G401 (cell line): ENCODE measurements around the gene SLC18A2. TPM values are rescaled to one million over a fixed set of nuclear protein-coding genes. Genes with fewer than 3 reads are reported as not detected.
"Not testable (repeated sequence)": the region's sequence is repeated elsewhere in the genome, so short reads cannot be mapped to it uniquely, and the experiment has no call there.

Experiments
- DNase-seq: peaks from one replicate; pipeline ENCODE4 v3.0.0-alpha.2; 2015; ENCODE audit warnings: low spot score
- in situ Hi-C: cut with HindIII; loops from 2 replicates; pipeline ENCODE4 v1.10.0; 2016; ENCODE audit warnings: low sequenced_read_pairs, mixed read lengths
- total RNA-seq: library from RNA; depleted of rRNA; stranded (reverse); fragments of >200 nt; shearing (Covaris generic); gene quantifications from 2 replicates; pipeline ENCODE4 v1.2.3, GENCODE V29; 2014

The SLC18A2 gene
- total RNA-seq, 1 experiment from 2014 or later, result not detected

- DNase-seq, result no peak
- in situ Hi-C loops, result no loop called here
These were observed 12.7 kb upstream of the SLC18A2 start for GRCh38 chr10:117228210-117228609.

GRCh38 chr10:117230107-117230506, 10.8 kb upstream of the SLC18A2 start:
- DNase-seq, in situ Hi-C loops: not testable (repeated sequence)

GRCh38 chr10:117237401-117237991, 3.4 kb upstream of the SLC18A2 start:
- no peak for DNase-seq
- in situ Hi-C loops, result no loop called here

GRCh38 chr10:117239051-117239450, 1.9 kb upstream of the SLC18A2 start:
- in situ Hi-C loops, result no loop called here
- DNase-seq, result no peak

- no peak for DNase-seq
These were observed 943 bp upstream of the SLC18A2 start for GRCh38 chr10:117239721-117240620.

GRCh38 chr10:117241541-117242462, 888 bp downstream of the SLC18A2 start:
- DNase-seq, result no peak
- in situ Hi-C loops, result no loop called here

More at GRCh38 chr10:117239721-117240620, 943 bp upstream of the SLC18A2 start:
- in situ Hi-C loops, result no loop called here

- in situ Hi-C loops, result no loop called here
- DNase-seq, result no peak
These were observed 1.5 kb downstream of the SLC18A2 start for GRCh38 chr10:117242463-117242832.

- no peak for DNase-seq
- in situ Hi-C loops, result no loop called here
These were observed 6.2 kb downstream of the SLC18A2 start for GRCh38 chr10:117246997-117247671.

- no peak for DNase-seq
- in situ Hi-C loops, result no loop called here
These were observed 8.0 kb downstream of the SLC18A2 start for GRCh38 chr10:117248750-117249465.

- DNase-seq, result no peak
- in situ Hi-C loops, result no loop called here
These were observed 8.7 kb downstream of the SLC18A2 start for GRCh38 chr10:117249493-117250093.

- in situ Hi-C loops, result no loop called here
- no peak for DNase-seq
These were observed 9.5 kb downstream of the SLC18A2 start for GRCh38 chr10:117250411-117250810.

GRCh38 chr10:117253908-117254307, 13.0 kb downstream of the SLC18A2 start:
- no peak for DNase-seq
- in situ Hi-C loops, result no loop called here

GRCh38 chr10:117254338-117254737, 13.4 kb downstream of the SLC18A2 start:
- DNase-seq, result no peak
- in situ Hi-C loops, result no loop called here

GRCh38 chr10:117254774-117255735, 14.1 kb downstream of the SLC18A2 start:
- no peak for DNase-seq

GRCh38 chr10:117255835-117256460, 15.0 kb downstream of the SLC18A2 start:
- no peak for DNase-seq
- in situ Hi-C loops, result no loop called here

More at GRCh38 chr10:117254774-117255735, 14.1 kb downstream of the SLC18A2 start:
- in situ Hi-C loops, result no loop called here

GRCh38 chr10:117256910-117257309, 16.0 kb downstream of the SLC18A2 start:
- in situ Hi-C loops, result no loop called here
- no peak for DNase-seq

GRCh38 chr10:117257721-117258120, 16.8 kb downstream of the SLC18A2 start:
- in situ Hi-C loops, result no loop called here

More at GRCh38 chr10:117257721-117258120, 16.8 kb downstream of the SLC18A2 start:
- no peak for DNase-seq
